ENCODE measurements around the gene DES.
A peak's percentile ranks its signal among the peaks of the same experiment; 100 is the strongest.

The DES gene

GRCh38 chr2:219384083-219384713, 34.0 kb upstream of the DES start:
- H3K27ac ChIP-seq = no peak overlapping the region
- no peak for DNase-seq (ENCODE audit: low spot score)
- ChIA-PET POLR2A (ENCODE audit: low non-redundant PET) (no interaction called here), CTCF (interaction anchor here (0.6 kb wide), 1 partner anchor 265 kb away, joined by 9 read pairs; no protein-coding TSS in a partner anchor)
- TF ChIP-seq CTCF (conservative IDR thresholded peaks at IDR 0.05; ENCODE audit: low read depth) = no peak

- DNase-seq (ENCODE audit: low spot score) = no peak
- TF ChIP-seq CTCF (conservative IDR thresholded peaks at IDR 0.05; ENCODE audit: low read depth) = no peak
- H3K27ac ChIP-seq = no peak overlapping the region
- CTCF ChIA-PET = no interaction called here
- POLR2A ChIA-PET (ENCODE audit: low non-redundant PET) = no interaction called here
Observed at GRCh38 chr2:219384859-219385258, 33.3 kb upstream of the DES start.

- DNase-seq (ENCODE audit: low spot score) = no peak
- POLR2A ChIA-PET (ENCODE audit: low non-redundant PET) = no interaction called here
- TF ChIP-seq CTCF (conservative IDR thresholded peaks at IDR 0.05; ENCODE audit: low read depth) = no peak
- H3K27ac ChIP-seq = peak overlapping the region; percentile 93
- CTCF ChIA-PET = no interaction called here
Observed at GRCh38 chr2:219385958-219386520, 32.1 kb upstream of the DES start.

GRCh38 chr2:219386532-219387280, 31.5 kb upstream of the DES start:
- ChIA-PET CTCF (interaction anchor here (1.4 kb wide), 1 partner anchor 19 kb away, joined by 5 read pairs; no protein-coding TSS in a partner anchor), POLR2A (ENCODE audit: low non-redundant PET) (interaction anchor here (0.6 to 1.4 kb wide), 3 partner anchors 66 to 223 kb away, joined by 3 to 6 read pairs (median 4); no protein-coding TSS in a partner anchor)
- DNase-seq (ENCODE audit: low spot score) = no peak
- TF ChIP-seq CTCF (conservative IDR thresholded peaks at IDR 0.05; ENCODE audit: low read depth) = no peak
- H3K27ac ChIP-seq = peak overlapping the region; percentile 93

- POLR2A ChIA-PET (ENCODE audit: low non-redundant PET) = interaction anchor here (0.5 to 1.4 kb wide), 6 partner anchors 14 to 224 kb away, joined by 3 to 6 read pairs (median 4); no protein-coding TSS in a partner anchor
- CTCF ChIA-PET = interaction anchor here (0.6 to 1.7 kb wide), 4 partner anchors 20 to 887 kb away, joined by 3 to 8 read pairs (median 4); a partner anchor contains a TSS
- peak; percentile 93 for DNase-seq (ENCODE audit: low spot score)
- TF ChIP-seq CTCF (conservative IDR thresholded peaks at IDR 0.05; ENCODE audit: low read depth) = no peak
- peak within 1 kb of the TSS; percentile 93 for H3K27ac ChIP-seq
Observed at GRCh38 chr2:219387306-219388120, 30.7 kb upstream of the DES start, which contains the start of gene DNPEP. DNPEP (minus strand) TSS chr2:219387912; CDS start chr2:219387794, 118 bp downstream.

All from RWPE1 (cell line).